KMS-11 (cell line): ENCODE data around the gene LAPTM5.

ENCODE experiments used
- H2AFZ ChIP-seq: fragments of 200-600 bp; sonication (generic); 2 replicates; pipeline ENCODE4 v1.6.1; 2016; ENCODE audit warnings: antibody characterized with exemption, mixed run types, low read depth
- H3K27ac ChIP-seq: fragments of 200-600 bp; sonication (generic); 2 replicates; pipeline ENCODE4 v1.6.1; 2016; ENCODE audit warnings: mild to moderate bottlenecking, mixed run types
- H3K27me3 ChIP-seq: fragments of 200-600 bp; sonication (generic); 2 replicates; pipeline ENCODE4 v1.6.1; 2017; ENCODE audit warnings: mild to moderate bottlenecking, low read depth, mixed run types, moderate library complexity; ENCODE audit not compliant: insufficient read depth
- H3K36me3 ChIP-seq: fragments of 200-600 bp; sonication (generic); 2 replicates; pipeline ENCODE4 v1.6.1; 2017; ENCODE audit warnings: mild to moderate bottlenecking, mixed run types; ENCODE audit not compliant: insufficient read depth
- H3K4me1 ChIP-seq: fragments of 200-600 bp; sonication (generic); 2 replicates; pipeline ENCODE4 v1.6.1; 2016; ENCODE audit warnings: mild to moderate bottlenecking, low read depth, mixed run types; ENCODE audit not compliant: poor library complexity, severe bottlenecking
- H3K4me2 ChIP-seq: fragments of 200-600 bp; sonication (generic); 2 replicates; pipeline ENCODE4 v1.7.0; 2016; ENCODE audit warnings: mild to moderate bottlenecking, mixed run types
- H3K4me3 ChIP-seq: fragments of 200-600 bp; sonication (generic); IDR thresholded peaks from 2 replicates; pipeline ENCODE4 v1.6.1; 2017; ENCODE audit warnings: low read depth, low read length, mixed read lengths; ENCODE audit not compliant: insufficient read depth
- H3K79me2 ChIP-seq: fragments of 200-600 bp; sonication (generic); 2 replicates; pipeline ENCODE4 v1.6.1; 2016; ENCODE audit warnings: low read depth, mixed run types; ENCODE audit not compliant: insufficient read depth
- H3K9ac ChIP-seq: fragments of 200-600 bp; sonication (generic); 2 replicates; pipeline ENCODE4 v1.6.1; 2016; ENCODE audit warnings: mild to moderate bottlenecking, mixed run types
- H4K20me1 ChIP-seq: fragments of 200-600 bp; sonication (generic); 2 replicates; pipeline ENCODE4 v1.6.1; 2016; ENCODE audit warnings: mild to moderate bottlenecking, mixed run types; ENCODE audit not compliant: insufficient read depth
- CTCF ChIP-seq: fragments of 200-600 bp; sonication (generic); conservative IDR thresholded peaks from 2 replicates; pipeline ENCODE4 v1.6.1; 2017; ENCODE audit warnings: low read depth, mild to moderate bottlenecking, antibody characterized with exemption, low read length, moderate library complexity, mixed read lengths

The LAPTM5 gene

GRCh38 chr1:30750731-30751291 lies 6.8 kb downstream of the LAPTM5 start:
- Histone ChIP-seq H3K4me3 (no peak overlapping the region), H3K36me3 (no peaks in the 10 kb centered on the region), H3K9ac (no peak overlapping the region), H3K27ac (no peak overlapping the region), H3K4me2 (no peak overlapping the region), H3K27me3 (no peaks in the 10 kb centered on the region; the same call in 1 of the 2 replicates), H3K79me2 (peaks cover 16% of the 10 kb centered on the region; the same call in 1 of the 2 replicates), H3K4me1 (peaks cover 70% of the 10 kb centered on the region), H2AFZ (no peak overlapping the region), H4K20me1 (no peaks in the 10 kb centered on the region)
- TF ChIP-seq CTCF: no peak

- Histone ChIP-seq H3K27me3 (no peaks in the 10 kb centered on the region; the same call in 1 of the 2 replicates), H3K4me2 (no peak overlapping the region), H3K36me3 (no peaks in the 10 kb centered on the region), H3K4me1 (peaks cover 70% of the 10 kb centered on the region), H3K4me3 (no peak overlapping the region), H2AFZ (no peak overlapping the region), H4K20me1 (no peaks in the 10 kb centered on the region), H3K27ac (no peak overlapping the region), H3K79me2 (peaks cover 12% of the 10 kb centered on the region; the same call in 1 of the 2 replicates), H3K9ac (no peak overlapping the region)
- no peak for TF ChIP-seq CTCF
Observed at GRCh38 chr1:30749691-30750583, 7.6 kb downstream of the LAPTM5 start.

- no peak overlapping the region for H3K9ac ChIP-seq
Observed at GRCh38 chr1:30748699-30749401, 8.7 kb downstream of the LAPTM5 start.

More at GRCh38 chr1:30748699-30749401, 8.7 kb downstream of the LAPTM5 start:
- no peaks in the 10 kb centered on the region for H4K20me1 ChIP-seq
- peaks cover 70% of the 10 kb centered on the region for H3K4me1 ChIP-seq
- no peaks in the 10 kb centered on the region for H3K36me3 ChIP-seq
- H3K27me3 ChIP-seq: no peaks in the 10 kb centered on the region; the same call in 1 of the 2 replicates
- no peak overlapping the region for H2AFZ ChIP-seq
- peaks cover under 1% of the 10 kb centered on the region; the same call in 1 of the 2 replicates for H3K79me2 ChIP-seq
- H3K4me2 ChIP-seq: peak overlapping the region; percentile 21; the same call in 1 of the 2 replicates
- peak overlapping the region; percentile 26; the same call in 1 of the 2 replicates for H3K27ac ChIP-seq
- H3K4me3 ChIP-seq: no peak overlapping the region
- no peak for TF ChIP-seq CTCF
